HG03457 (cell line): ENCODE data around the gene RCC1.
"Not testable (repeated sequence)": the region's sequence is repeated elsewhere in the genome, so short reads cannot be mapped to it uniquely, and the experiment has no call there.

Source experiments
- ATAC-seq: cut with Tn5 transposase; IDR thresholded peaks from one replicate; pipeline ENCODE4 v1.9.1; 2021; ENCODE audit warnings: moderate number of reproducible peaks; ENCODE audit not compliant: unreplicated experiment

Gene RCC1

DNA sequence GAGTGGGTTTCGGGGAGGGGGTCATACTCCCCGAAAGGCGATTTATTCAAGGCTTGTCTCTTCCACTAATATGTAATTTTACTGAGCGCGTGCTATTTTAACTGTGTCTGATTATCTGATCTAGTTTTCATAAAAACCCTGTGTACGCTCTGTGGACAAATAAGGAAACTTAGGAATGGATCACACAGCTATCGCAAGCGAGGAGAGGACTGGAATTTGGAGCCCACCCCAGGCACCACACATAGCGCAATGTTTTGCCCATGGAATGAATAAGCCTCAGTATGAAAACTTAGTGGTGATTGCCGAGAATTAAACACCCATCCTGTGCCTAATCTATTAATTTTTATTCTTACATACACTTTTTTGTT is 76.4 kb downstream of the RCC1 start:
- no peak for ATAC-seq

DNA sequence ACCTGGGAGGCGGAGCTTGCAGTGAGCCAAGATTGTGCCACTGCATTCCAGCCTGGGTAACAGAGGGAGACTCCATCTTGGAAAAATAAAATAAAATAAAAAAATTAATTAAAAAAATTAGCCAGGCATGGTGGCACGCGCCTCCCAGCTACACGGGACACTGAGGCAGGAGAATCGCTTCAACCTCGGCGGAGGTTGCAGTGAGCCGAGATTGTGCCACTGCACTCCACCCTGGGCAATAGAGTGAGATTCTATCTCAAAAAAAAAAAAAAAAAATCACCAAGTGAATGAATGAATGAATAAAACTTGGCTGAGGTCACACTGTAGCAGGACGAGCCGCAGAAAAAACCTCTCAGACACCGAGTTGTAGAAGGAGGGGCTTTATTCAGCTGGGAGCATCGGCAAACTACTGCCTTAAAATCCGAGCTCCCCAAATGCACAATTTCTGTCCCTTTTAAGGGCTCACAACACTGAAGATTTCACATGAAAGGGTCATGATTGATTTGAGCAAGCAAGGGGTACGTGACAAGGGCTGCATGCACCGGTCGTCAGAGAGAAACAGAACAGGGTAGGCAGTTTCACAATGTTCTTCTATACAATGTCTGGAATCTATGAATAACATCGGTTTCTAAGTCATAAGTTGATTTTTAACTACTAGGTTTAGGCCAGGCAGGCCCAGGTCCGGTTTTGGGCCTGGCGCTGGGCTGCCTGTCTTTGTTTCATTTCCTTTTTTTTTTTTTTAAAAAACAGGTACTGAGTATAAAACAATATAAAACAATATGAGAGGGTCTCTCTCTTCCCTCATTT is 80.9 kb downstream of the RCC1 start:
- not testable (repeated sequence) for ATAC-seq
